ENCODE data around the gene KLHDC4.

KLHDC4 gene

DNA sequence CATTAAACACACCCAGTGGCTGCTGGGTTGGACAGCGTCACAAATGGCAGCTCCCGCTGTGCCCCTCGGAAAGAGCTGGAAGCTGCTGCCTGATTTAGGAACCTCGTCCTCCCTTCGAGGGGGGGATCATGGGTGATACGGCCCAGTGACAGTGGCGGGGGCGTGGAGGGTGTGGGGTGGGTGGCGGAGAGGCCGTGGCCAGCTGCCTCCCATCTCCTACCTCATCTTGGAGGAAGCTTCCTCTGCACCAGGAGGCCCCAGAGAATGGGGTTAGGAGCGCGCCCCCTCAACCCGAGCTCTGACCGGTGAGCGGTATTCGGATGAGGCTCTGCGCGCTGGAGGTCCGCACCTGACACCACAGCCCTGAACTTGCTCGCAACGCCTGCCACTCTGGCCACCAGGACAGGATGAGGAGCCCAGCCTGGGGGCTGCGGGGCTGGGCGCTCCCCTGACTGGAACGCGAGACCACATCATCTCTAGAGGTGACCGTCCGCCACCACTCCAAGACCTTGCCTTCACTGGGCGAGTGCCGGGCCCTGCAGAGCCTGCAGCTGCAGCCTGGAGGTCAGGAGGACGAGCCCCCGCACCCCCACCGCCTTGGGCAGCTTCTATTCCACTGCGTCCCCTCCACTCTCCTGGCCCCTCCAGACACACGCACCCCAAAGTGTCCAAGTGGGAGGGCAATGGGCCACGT lies 80.9 kb downstream of the KLHDC4 start:
- no peaks in the 10 kb centered on the region for H3K36me3 ChIP-seq (ENCODE audit: low read length)
- H3K79me2 ChIP-seq (ENCODE audit: insufficient read depth, low read length) = no peaks in the 10 kb centered on the region
- no peak for TF ChIP-seq EZH2phosphoT487 (conservative IDR thresholded peaks at IDR 0.05; ENCODE audit: low read length)
- TF ChIP-seq, protein P1, sequence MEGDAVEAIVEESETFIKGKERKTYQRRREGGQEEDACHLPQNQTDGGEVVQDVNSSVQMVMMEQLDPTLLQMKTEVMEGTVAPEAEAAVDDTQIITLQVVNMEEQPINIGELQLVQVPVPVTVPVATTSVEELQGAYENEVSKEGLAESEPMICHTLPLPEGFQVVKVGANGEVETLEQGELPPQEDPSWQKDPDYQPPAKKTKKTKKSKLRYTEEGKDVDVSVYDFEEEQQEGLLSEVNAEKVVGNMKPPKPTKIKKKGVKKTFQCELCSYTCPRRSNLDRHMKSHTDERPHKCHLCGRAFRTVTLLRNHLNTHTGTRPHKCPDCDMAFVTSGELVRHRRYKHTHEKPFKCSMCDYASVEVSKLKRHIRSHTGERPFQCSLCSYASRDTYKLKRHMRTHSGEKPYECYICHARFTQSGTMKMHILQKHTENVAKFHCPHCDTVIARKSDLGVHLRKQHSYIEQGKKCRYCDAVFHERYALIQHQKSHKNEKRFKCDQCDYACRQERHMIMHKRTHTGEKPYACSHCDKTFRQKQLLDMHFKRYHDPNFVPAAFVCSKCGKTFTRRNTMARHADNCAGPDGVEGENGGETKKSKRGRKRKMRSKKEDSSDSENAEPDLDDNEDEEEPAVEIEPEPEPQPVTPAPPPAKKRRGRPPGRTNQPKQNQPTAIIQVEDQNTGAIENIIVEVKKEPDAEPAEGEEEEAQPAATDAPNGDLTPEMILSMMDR (IDR thresholded peaks at IDR 0.05; ENCODE audit: insufficient read depth, low read length, poor library complexity, severe bottlenecking) = no peak
- H3K9me2 ChIP-seq (replicated peaks; ENCODE audit: insufficient read depth, low read length) = no peaks in the 10 kb centered on the region
- no peaks in the 10 kb centered on the region for H4K20me1 ChIP-seq (ENCODE audit: low read depth, low read length)
- H3K27ac ChIP-seq (ENCODE audit: low read depth, low read length) = no peak overlapping the region
- no peak overlapping the region for H3K4me2 ChIP-seq (ENCODE audit: low read depth, low read length, poor library complexity, severe bottlenecking)
- no peak overlapping the region for H3K4me3 ChIP-seq (ENCODE audit: insufficient read depth, low read length, poor library complexity, severe bottlenecking)
- H3F3A ChIP-seq (ENCODE audit: insufficient read depth) = no peaks in the 10 kb centered on the region
- H3K9ac ChIP-seq (ENCODE audit: low read length) = no peak overlapping the region
- H2AFZ ChIP-seq (ENCODE audit: low read depth, low read length, severe bottlenecking) = no peak overlapping the region
- no peaks in the 10 kb centered on the region for H3K27me3 ChIP-seq (ENCODE audit: low read length)
- no peaks in the 10 kb centered on the region for H3K9me3 ChIP-seq (ENCODE audit: insufficient read depth, low read length)

DNA sequence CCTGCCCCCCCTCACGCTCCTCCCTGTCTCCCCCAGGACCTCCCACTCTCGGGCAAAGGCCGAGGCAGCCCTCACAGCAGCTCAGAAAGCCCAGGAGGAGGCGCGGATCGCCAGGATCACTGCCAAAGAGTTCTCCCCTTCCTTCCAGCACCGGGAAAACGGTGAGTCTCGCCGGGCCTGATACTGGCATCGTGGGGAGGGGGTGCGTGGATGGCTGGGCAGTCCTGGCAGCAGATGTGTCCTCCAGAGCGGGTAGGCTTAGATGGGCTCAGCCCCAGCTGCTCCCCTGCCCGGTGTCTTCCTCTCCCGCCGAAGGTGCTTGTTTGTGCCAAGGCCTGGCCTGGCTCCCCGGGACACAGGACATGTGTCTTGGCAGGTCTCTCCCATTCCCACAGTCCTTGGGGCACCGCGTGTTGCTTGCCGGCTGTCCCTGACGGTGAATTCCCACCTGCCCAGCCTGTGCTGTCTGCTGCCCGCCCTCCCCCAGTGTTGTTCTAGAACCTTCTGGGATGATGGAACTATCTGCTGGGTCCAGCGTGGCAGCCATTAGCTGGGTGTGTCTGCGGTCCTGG lies 81.6 kb downstream of the KLHDC4 start:
- Histone ChIP-seq H3K27me3 (ENCODE audit: low read length) (no peaks in the 10 kb centered on the region), H4K20me1 (ENCODE audit: low read depth, low read length) (no peaks in the 10 kb centered on the region), H3K4me2 (ENCODE audit: low read depth, low read length, poor library complexity, severe bottlenecking) (no peak overlapping the region), H3K36me3 (ENCODE audit: low read length) (no peaks in the 10 kb centered on the region), H3K9ac (ENCODE audit: low read length) (no peak overlapping the region), H3K4me3 (ENCODE audit: insufficient read depth, low read length, poor library complexity, severe bottlenecking) (no peak overlapping the region), H2AFZ (ENCODE audit: low read depth, low read length, severe bottlenecking) (no peak overlapping the region), H3K27ac (ENCODE audit: low read depth, low read length) (no peak overlapping the region), H3K79me2 (ENCODE audit: insufficient read depth, low read length) (no peaks in the 10 kb centered on the region), H3K9me3 (ENCODE audit: insufficient read depth, low read length) (no peaks in the 10 kb centered on the region), H3K9me2 (replicated peaks; ENCODE audit: insufficient read depth, low read length) (no peaks in the 10 kb centered on the region), H3F3A (ENCODE audit: insufficient read depth) (no peaks in the 10 kb centered on the region)
- TF ChIP-seq EZH2phosphoT487 (conservative IDR thresholded peaks at IDR 0.05; ENCODE audit: low read length) = no peak
- TF ChIP-seq, protein P1 (IDR thresholded peaks at IDR 0.05; ENCODE audit: insufficient read depth, low read length, poor library complexity, severe bottlenecking) = no peak

DNA sequence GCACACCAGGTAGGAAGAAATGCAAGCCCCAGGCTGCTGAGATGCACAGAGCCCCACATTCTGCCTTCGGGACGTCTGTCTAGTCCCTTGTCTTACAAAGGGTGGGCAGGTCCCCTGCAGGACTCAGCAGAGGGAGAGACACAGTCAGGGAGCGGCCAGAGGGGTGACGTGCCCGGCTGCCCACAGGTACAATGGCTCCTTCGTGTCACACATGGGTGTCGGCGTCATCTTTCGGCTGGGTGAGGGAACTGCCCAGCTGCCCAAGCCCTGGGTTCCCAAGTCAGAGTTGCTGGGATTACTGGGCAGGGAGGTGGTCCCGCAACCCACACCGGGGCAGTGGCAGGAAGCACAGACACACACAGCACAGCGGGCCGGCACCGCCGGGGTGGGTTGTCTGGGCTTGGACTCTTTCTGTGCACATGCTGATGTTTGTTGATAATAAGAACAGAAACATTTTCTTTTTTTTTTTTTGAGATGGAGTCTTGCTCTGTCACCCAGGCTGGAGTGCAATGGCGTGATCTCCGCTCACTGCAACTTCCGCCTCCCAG lies 82.9 kb downstream of the KLHDC4 start:
- Histone ChIP-seq H2AFZ (ENCODE audit: low read depth, low read length, severe bottlenecking) (no peak overlapping the region), H3K4me2 (ENCODE audit: low read depth, low read length, poor library complexity, severe bottlenecking) (no peak overlapping the region), H3K27me3 (ENCODE audit: low read length) (no peaks in the 10 kb centered on the region), H3K36me3 (ENCODE audit: low read length) (no peaks in the 10 kb centered on the region), H3K9ac (ENCODE audit: low read length) (no peak overlapping the region), H3F3A (ENCODE audit: insufficient read depth) (no peaks in the 10 kb centered on the region), H3K9me2 (replicated peaks; ENCODE audit: insufficient read depth, low read length) (no peaks in the 10 kb centered on the region), H3K79me2 (ENCODE audit: insufficient read depth, low read length) (no peaks in the 10 kb centered on the region), H3K4me3 (ENCODE audit: insufficient read depth, low read length, poor library complexity, severe bottlenecking) (no peak overlapping the region), H4K20me1 (ENCODE audit: low read depth, low read length) (no peaks in the 10 kb centered on the region), H3K9me3 (ENCODE audit: insufficient read depth, low read length) (no peaks in the 10 kb centered on the region), H3K27ac (ENCODE audit: low read depth, low read length) (no peak overlapping the region)
- TF ChIP-seq, protein P1 (IDR thresholded peaks at IDR 0.05; ENCODE audit: insufficient read depth, low read length, poor library complexity, severe bottlenecking) = no peak
- no peak for TF ChIP-seq EZH2phosphoT487 (conservative IDR thresholded peaks at IDR 0.05; ENCODE audit: low read length)

Measured in SU-DHL-6 (cell line).